Chondrocyte (in vitro differentiated cells): ENCODE data around the gene GPR141. TPM values are rescaled to one million over a fixed set of nuclear protein-coding genes. Genes with fewer than 3 reads are reported as not detected.

ENCODE experiments used
- DNase-seq: peaks from one replicate; pipeline ENCODE4 v3.0.0; 2021; ENCODE audit warnings: mixed read lengths, low spot score
- H3K27ac Mint-ChIP-seq: one replicate; pipeline ENCODE4 v1.8.0; 2021; ENCODE audit warnings: mild to moderate bottlenecking, moderate library complexity, mixed read lengths; ENCODE audit not compliant: unreplicated experiment
- H3K27me3 Mint-ChIP-seq: 2 replicates; pipeline ENCODE4 v1.8.0; 2021; ENCODE audit warnings: low read depth, mixed read lengths
- H3K36me3 Mint-ChIP-seq: 2 replicates; pipeline ENCODE4 v1.8.0; 2021; ENCODE audit warnings: low read depth, mixed read lengths
- H3K4me1 Mint-ChIP-seq: 2 replicates; pipeline ENCODE4 v1.8.0; 2021; ENCODE audit warnings: low read depth, mild to moderate bottlenecking, mixed read lengths
- H3K4me3 Mint-ChIP-seq: one replicate; pipeline ENCODE4 v1.8.0; 2021; ENCODE audit warnings: mild to moderate bottlenecking, moderate library complexity, mixed read lengths; ENCODE audit not compliant: unreplicated experiment
- H3K9me3 Mint-ChIP-seq: 2 replicates; pipeline ENCODE4 v1.8.0; 2021; ENCODE audit warnings: low read depth, mixed read lengths
- total RNA-seq: library from RNA; stranded (reverse); gene quantifications from 3 replicates; pipeline ENCODE4 v1.2.1, GENCODE V29; 2021
- TF ChIP-seq, protein P1 (sequence below): fragments of 200-600 bp; sonication (generic); IDR thresholded peaks from 2 replicates; pipeline ENCODE4 v1.5.0; 2021; ENCODE audit warnings: antibody characterized with exemption, mild to moderate bottlenecking, moderate library complexity

GPR141 gene
- total RNA-seq, 1 donor from 2014 or later: not detected

GRCh38 chr7:37769291-37769690, 85.7 kb downstream of the GPR141 start:
- DNase-seq: no peak
- no peak overlapping the region for H3K27ac Mint-ChIP-seq
- peaks cover 4% of the 10 kb centered on the region for H3K9me3 Mint-ChIP-seq
- H3K27me3 Mint-ChIP-seq: no peaks in the 10 kb centered on the region
- no peaks in the 10 kb centered on the region for H3K4me1 Mint-ChIP-seq
- no peaks in the 10 kb centered on the region for H3K36me3 Mint-ChIP-seq
- H3K4me3 Mint-ChIP-seq: no peak overlapping the region
- TF ChIP-seq, protein P1, sequence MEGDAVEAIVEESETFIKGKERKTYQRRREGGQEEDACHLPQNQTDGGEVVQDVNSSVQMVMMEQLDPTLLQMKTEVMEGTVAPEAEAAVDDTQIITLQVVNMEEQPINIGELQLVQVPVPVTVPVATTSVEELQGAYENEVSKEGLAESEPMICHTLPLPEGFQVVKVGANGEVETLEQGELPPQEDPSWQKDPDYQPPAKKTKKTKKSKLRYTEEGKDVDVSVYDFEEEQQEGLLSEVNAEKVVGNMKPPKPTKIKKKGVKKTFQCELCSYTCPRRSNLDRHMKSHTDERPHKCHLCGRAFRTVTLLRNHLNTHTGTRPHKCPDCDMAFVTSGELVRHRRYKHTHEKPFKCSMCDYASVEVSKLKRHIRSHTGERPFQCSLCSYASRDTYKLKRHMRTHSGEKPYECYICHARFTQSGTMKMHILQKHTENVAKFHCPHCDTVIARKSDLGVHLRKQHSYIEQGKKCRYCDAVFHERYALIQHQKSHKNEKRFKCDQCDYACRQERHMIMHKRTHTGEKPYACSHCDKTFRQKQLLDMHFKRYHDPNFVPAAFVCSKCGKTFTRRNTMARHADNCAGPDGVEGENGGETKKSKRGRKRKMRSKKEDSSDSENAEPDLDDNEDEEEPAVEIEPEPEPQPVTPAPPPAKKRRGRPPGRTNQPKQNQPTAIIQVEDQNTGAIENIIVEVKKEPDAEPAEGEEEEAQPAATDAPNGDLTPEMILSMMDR: no peak

DNA sequence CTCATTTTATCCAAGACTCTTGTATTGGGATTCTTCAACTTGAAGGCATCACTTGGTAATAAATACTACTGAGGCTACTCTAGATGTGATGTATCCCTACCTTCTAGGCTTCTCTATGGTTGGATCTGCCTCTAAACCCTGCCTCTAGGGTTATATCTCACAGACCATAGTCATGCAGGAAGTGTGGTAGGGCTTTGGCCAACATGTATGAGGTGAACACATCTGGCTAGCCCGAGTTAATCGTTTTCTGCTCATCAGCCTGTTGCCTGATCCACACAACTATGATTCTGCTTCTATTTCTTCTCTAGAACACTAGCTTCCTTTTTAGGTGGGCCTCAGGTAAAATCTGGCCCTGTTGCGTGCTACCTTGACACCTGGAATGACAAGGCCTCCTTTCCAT, 86.2 kb downstream of the GPR141 start:
- Mint-ChIP-seq H3K9me3 (peaks cover 4% of the 10 kb centered on the region), H3K36me3 (no peaks in the 10 kb centered on the region), H3K4me3 (no peak overlapping the region), H3K4me1 (no peaks in the 10 kb centered on the region), H3K27ac (no peak overlapping the region), H3K27me3 (no peaks in the 10 kb centered on the region)
- TF ChIP-seq, protein P1: no peak
- no peak for DNase-seq

DNA sequence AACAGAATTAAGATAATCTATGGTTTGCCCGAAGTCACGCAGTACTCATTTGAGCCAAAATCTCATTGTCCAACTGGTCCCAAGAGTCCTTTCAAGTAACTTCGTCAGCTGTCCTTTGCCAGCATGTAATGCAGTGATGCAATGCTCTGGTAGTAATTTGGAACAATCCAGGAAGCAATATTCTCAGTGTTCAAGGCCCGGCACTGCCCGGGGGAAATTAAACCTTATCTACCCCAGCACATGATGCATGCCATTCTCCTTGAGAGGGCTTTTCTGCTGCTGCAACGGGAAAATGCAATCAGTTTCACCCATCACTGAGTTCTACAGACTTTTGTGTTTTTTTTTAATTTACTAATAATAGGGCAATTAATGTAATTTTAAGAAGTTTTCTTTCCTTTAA, 87.3 kb downstream of the GPR141 start:
- peaks cover 11% of the 10 kb centered on the region for H3K9me3 Mint-ChIP-seq
- DNase-seq: no peak

GRCh38 chr7:37771342-37771741, 87.8 kb downstream of the GPR141 start:
- no peak overlapping the region for H3K4me3 Mint-ChIP-seq
- no peaks in the 10 kb centered on the region for H3K27me3 Mint-ChIP-seq
- no peaks in the 10 kb centered on the region for H3K4me1 Mint-ChIP-seq
- H3K36me3 Mint-ChIP-seq: no peaks in the 10 kb centered on the region
- no peak for DNase-seq
- TF ChIP-seq, protein P1: no peak
- H3K27ac Mint-ChIP-seq: no peak overlapping the region
- peaks cover 11% of the 10 kb centered on the region for H3K9me3 Mint-ChIP-seq

More for the DNA sequence above, 87.3 kb downstream of the GPR141 start:
- Mint-ChIP-seq H3K27ac (no peak overlapping the region), H3K4me1 (no peaks in the 10 kb centered on the region), H3K36me3 (no peaks in the 10 kb centered on the region), H3K4me3 (no peak overlapping the region), H3K27me3 (no peaks in the 10 kb centered on the region)
- TF ChIP-seq, protein P1: no peak

- Mint-ChIP-seq H3K4me1 (no peaks in the 10 kb centered on the region), H3K27ac (no peak overlapping the region), H3K27me3 (no peaks in the 10 kb centered on the region), H3K9me3 (peaks cover 14% of the 10 kb centered on the region), H3K4me3 (no peak overlapping the region), H3K36me3 (no peaks in the 10 kb centered on the region)
- TF ChIP-seq, protein P1: no peak
- DNase-seq: no peak
Measured at GRCh38 chr7:37771801-37772200, 88.2 kb downstream of the GPR141 start.
